ENCODE measurements around the gene NONO. TPM values are rescaled to one million over a fixed set of nuclear protein-coding genes. Genes with fewer than 3 reads are reported as not detected.
"Not testable (repeated sequence)": the region's sequence is repeated elsewhere in the genome, so short reads cannot be mapped to it uniquely, and the experiment has no call there.

The NONO gene
- total RNA-seq, 1 donor from 2014 or later = 187 TPM

DNA sequence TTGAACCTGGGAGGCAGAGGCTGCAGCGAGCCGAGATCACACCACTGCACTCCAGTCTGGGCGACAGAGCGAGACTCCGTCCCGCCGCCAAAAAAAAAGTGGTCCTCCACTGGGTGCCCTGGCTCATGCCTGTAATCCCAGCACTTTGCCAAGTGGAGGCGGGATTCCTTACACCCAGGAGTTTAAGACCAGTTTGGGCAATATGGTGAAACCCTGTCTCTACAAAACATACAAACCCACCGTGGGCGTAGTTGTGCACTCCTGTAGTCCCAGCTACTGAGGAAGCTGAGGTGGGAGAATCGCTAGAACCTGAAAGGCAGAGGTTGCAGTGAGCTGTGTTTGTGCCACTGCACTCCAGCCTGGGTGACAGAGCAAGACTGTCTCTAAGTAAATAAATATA is 2.1 kb upstream of the NONO start:
- DNase-seq (ENCODE audit: low spot score); ATAC-seq; intact Hi-C loops (cut with DNase I): not testable (repeated sequence)

DNA sequence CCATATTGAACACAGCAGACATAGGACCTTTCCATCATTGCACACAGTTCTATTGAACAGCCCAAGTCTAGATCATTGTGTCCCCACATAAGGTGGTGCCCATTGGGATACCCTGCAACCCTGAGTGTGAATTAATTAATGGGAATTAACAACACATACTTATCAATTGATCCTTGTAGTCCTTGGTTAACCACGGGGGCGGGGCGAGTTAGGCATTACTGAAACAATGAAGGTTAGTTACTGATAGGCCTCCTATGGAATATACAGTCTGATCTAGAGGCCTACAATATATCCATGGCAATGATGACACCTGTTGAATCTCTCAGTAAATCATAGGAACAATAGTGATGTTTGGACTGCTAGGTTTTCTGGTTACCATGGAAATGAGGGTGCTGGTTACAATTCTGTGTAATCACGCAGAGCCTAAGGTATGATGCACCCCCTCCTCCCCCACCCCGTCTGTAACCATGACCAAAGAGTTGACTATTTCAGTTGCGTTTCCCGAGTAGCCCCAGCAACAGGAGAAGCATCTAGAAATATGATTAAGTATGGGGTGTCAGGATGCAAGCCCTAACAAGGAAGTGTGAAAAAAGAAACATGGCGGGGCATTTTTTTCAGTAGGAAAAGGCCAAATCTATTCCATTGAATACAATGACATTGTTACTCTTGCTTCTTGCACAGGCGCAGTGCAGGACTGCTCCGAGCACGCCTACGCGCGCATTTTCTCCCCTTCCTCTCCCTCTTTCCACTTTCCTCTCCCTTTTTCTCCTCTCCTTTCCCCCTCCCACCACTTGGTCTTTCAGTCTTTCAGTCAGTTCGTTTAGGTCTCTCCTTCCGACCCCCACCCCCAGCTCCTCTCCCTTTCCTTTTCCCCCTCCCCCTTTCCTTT is 677 bp upstream of the NONO start:
- ATAC-seq = peak; percentile 87
- no peak for DNase-seq (ENCODE audit: low spot score)
- intact Hi-C loops (cut with DNase I) = no loop called here

GRCh38 chrX:71285929-71286328 is 2.5 kb downstream of the NONO start:
- no peak for DNase-seq (ENCODE audit: low spot score)
- intact Hi-C loops (cut with DNase I) = no loop called here

DNA sequence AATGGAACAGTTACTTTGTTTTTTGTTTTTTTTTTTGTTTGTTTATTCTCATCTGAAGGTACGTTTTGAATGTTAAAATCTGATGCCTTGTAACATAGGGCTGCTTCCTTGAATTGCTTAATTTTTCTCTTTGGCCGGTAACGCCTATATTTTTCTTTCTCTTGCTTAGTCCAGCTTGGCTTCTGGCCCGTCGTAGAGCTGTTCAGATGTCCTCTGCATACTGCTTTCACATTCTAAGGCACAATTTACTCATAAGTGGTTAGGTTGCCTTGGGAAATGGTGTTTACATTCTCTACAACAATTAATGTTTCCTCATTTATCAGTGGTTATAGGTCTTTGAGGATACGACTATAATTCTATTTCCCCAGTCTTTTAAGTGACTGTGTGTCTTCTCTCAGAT is 7.9 kb downstream of the NONO start:
- intact Hi-C loops (cut with DNase I) = no loop called here
- DNase-seq (ENCODE audit: low spot score) (no peak), ATAC-seq (no peak)

More at GRCh38 chrX:71285929-71286328, 2.5 kb downstream of the NONO start:
- ATAC-seq = no peak

- ATAC-seq = no peak
- intact Hi-C loops (cut with DNase I) = no loop called here
Observed at GRCh38 chrX:71292669-71293365, 9.4 kb downstream of the NONO start.

DNA sequence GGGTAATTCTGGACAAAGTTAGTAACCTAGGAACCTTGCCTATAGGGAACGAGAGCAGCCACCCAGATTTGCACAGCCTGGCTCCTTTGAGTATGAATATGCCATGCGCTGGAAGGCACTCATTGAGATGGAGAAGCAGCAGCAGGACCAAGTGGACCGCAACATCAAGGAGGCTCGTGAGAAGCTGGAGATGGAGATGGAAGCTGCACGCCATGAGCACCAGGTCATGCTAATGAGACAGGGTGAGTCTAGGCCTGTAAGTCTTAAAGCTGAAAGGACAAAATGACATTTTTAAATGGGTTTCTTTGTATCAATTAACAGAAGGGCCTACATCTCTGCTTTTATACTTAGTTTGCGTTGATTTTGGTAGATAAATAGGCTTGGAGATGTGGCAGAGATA is 13.4 kb downstream of the NONO start:
- DNase-seq (ENCODE audit: low spot score) (no peak), ATAC-seq (no peak)
- intact Hi-C loops (cut with DNase I) = no loop called here

More at GRCh38 chrX:71292669-71293365, 9.4 kb downstream of the NONO start:
- DNase-seq (ENCODE audit: low spot score) = no peak

DNA sequence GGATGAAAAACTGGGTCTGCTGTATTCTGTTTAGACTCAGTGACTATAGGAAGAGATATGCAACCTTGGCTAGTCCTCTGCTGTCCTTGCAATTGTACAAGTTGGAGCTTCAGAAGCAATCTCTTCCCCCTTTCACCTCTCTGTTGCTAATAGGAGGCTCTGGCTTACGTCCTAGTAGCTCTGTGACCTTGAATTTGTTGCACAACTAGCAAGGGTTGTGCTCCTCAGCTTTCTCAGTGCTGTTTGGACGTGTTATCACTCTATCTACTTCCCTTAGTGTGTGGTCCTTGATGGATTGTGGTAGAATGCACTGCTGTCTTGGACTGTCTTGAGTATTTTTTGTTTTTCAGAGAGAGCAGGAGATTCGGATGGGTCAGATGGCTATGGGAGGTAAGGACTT is 14.7 kb downstream of the NONO start:
- intact Hi-C loops (cut with DNase I) = no loop called here
- ATAC-seq = peak; percentile 63
- DNase-seq (ENCODE audit: low spot score) = no peak

GRCh38 chrX:71300064-71300463 is 16.6 kb downstream of the NONO start:
- intact Hi-C loops (cut with DNase I); ATAC-seq; DNase-seq (ENCODE audit: low spot score): not testable (repeated sequence)

DNA sequence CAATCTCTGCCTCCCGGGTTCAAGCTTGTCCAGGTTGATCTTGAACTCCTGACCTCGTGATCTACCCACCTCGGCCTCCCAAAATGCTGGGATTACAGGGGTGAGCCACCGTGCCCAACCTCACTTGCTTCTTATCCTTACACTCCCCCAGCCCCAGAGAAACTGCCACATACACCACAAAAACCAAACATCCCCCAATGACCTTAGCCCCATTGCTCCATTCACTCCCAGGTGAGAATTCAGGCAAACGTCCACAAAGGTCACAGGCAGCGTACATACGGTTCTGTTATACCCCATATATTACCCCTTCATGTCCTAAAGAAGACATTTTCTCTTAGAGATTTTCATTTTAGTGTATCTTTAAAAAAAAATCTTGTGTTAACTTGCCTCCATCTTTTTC is 17.1 kb downstream of the NONO start:
- ATAC-seq; intact Hi-C loops (cut with DNase I); DNase-seq (ENCODE audit: low spot score): not testable (repeated sequence)

DNA sequence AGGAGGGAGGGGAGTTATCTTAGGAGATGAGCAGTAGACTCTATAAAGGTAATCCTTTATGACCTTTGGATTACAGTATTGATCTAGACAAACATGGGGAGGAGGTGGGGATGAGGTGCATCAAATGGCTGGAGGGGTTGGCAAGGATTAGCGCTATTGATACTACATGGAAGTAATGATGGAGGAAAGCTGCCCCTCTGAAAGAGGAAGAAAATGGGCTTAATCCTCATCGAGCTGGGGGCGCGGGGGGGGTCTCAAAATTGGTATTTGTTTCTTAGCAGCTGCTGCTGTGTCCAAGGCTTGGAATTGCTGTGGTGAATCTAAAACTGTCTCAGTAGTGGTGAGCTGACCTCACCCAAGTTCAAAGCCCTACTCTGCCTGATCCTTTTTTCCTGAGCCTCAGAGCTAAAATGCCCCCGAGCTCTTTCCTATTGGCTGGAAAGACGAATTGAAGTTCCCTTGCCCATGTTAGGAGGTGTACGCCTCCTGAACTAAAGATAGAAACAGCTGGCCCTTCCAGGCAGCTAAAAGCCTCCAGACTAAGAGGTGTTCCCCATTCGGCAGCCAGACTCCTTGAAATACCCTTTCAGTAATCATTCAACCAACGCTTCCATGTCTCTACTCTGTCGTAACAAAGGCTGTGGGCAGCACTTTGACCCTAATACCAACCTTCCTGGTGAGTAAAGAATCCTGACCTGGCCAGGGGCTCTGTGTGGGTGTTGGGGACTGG is 17.9 kb downstream of the NONO start, which contains the start of gene ITGB1BP2:
Gene ITGB1BP2, plus strand, starts transcription at position 556 of the 730 bp plus-strand sequence. Its CDS starts 57 bp downstream, at position 613.
- ATAC-seq = peak; percentile 63
- DNase-seq (ENCODE audit: low spot score) = no peak
- intact Hi-C loops (cut with DNase I) = no loop called here

DNA sequence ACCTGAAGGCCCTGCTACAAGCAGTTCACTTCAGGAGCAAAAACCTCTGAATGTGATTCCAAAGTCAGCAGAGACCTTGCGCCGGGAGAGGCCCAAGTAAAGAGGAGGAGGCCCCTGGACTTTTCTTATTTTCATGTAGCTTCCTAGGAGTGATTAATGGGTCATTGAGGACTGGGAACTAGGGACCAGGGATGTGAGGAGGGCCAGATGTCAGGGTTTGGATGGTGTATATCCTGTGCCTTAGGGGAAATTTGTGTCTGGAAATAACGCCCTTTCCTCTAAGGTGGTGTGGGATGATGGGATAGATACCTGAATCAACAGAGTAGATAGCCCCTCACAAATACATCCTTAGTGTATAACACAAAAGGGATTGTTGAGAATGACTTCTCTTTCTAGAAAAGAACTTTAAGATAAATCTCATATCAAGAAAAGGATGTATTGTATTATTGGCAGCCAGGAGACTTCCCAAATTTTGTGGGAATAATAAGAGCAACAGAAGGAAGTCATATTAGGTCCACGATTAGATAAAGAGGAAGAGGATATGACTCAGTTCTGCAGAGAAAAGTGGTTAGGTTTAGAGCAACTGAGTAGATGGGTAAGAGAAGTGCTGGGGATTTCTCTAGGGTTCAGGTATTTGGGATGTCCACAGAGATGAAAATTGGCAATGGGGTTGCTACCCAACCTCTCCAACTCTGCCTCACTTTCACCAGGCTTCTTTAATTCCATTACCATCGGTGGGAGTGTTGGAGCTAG is 19.2 kb downstream of the NONO start:
- no peak for ATAC-seq
- intact Hi-C loops (cut with DNase I) = no loop called here
- no peak for DNase-seq (ENCODE audit: low spot score)

GRCh38 chrX:71304561-71304960 is 21.1 kb downstream of the NONO start:
- intact Hi-C loops (cut with DNase I) = no loop called here
- ATAC-seq = no peak

GRCh38 chrX:71315917-71316316 is 32.5 kb downstream of the NONO start:
- no peak for ATAC-seq
- intact Hi-C loops (cut with DNase I) = no loop called here
- DNase-seq (ENCODE audit: low spot score) = no peak

More at GRCh38 chrX:71304561-71304960, 21.1 kb downstream of the NONO start:
- no peak for DNase-seq (ENCODE audit: low spot score)

- DNase-seq (ENCODE audit: low spot score); intact Hi-C loops (cut with DNase I); ATAC-seq: not testable (repeated sequence)
Observed at GRCh38 chrX:71316959-71317358, 33.5 kb downstream of the NONO start.

GRCh38 chrX:71320126-71320525 is 36.7 kb downstream of the NONO start:
- ATAC-seq (no peak), DNase-seq (ENCODE audit: low spot score) (no peak)
- intact Hi-C loops (cut with DNase I) = no loop called here

DNA sequence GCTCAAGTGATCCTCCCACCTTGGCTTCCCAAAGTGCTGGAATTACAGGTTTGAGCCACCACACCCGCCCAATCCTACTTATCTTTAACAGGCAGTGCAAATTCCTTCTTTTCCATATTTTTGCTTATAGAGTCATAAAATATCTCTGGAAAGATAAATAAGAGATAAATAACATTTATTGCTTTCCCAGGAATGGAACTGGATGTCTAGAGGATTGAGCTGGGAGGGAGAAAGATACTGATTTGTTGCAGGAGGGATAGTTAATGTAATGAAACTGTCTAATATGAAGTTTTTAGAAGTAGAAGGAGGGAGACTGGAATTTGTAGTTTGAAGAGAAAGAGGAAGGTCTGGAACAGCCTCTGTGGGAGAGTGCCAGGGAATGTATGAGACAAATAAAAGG is 38.3 kb downstream of the NONO start:
- intact Hi-C loops (cut with DNase I) = no loop called here
- no peak for DNase-seq (ENCODE audit: low spot score)
- no peak for ATAC-seq

GRCh38 chrX:71324452-71324851 is 41.0 kb downstream of the NONO start:
- ATAC-seq; DNase-seq (ENCODE audit: low spot score); intact Hi-C loops (cut with DNase I): not testable (repeated sequence)

GRCh38 chrX:71326394-71326793 is 43.0 kb downstream of the NONO start:
- DNase-seq (ENCODE audit: low spot score) = no peak
- ATAC-seq = no peak
- intact Hi-C loops (cut with DNase I) = no loop called here
